SK-MEL-5 (cell line): Measurements from ENCODE around the gene ATP6V1G2. TPM values are rescaled to one million over a fixed set of nuclear protein-coding genes. Genes with fewer than 3 reads are reported as not detected.
A peak's percentile ranks its signal among the peaks of the same experiment; 100 is the strongest.
"Not testable (repeated sequence)": the region's sequence is repeated elsewhere in the genome, so short reads cannot be mapped to it uniquely, and the experiment has no call there.

Experiments
- DNase-seq: peaks from one replicate; pipeline ENCODE4 v3.0.0-alpha.2; 2016; ENCODE audit warnings: low read depth, low spot score
- in situ Hi-C: cut with HindIII; loops from 2 replicates; pipeline ENCODE4 v1.10.0; 2016; ENCODE audit warnings: low sequenced_read_pairs, high pct_unique_total_duplicates, low pct_unique_long_range_greater_than_20kb
- polyA plus RNA-seq, 2 experiments: library from polyadenylated mRNA; depleted of rRNA; stranded (reverse); fragments of >200 nt; gene quantifications; 2 replicates each; pipeline ENCODE4 v1.2.3, GENCODE V29; 2015
- total RNA-seq: library from RNA; depleted of rRNA; stranded (reverse); fragments of >200 nt; shearing (Covaris generic); gene quantifications from 2 replicates; pipeline ENCODE4 v1.2.3, GENCODE V29; 2014; rRNA removed

The ATP6V1G2 gene
- total RNA-seq = 0.32 and 0.45 TPM in 2 replicates
- 1.3 TPM in 1 of 2 replicates, not detected in the other for polyA plus RNA-seq (2015; cell fraction: cytosol; rRNA removed)
- polyA plus RNA-seq (2015; cell fraction: nucleus; rRNA removed) = 1.1 and 3.4 TPM in 2 replicates

DNA sequence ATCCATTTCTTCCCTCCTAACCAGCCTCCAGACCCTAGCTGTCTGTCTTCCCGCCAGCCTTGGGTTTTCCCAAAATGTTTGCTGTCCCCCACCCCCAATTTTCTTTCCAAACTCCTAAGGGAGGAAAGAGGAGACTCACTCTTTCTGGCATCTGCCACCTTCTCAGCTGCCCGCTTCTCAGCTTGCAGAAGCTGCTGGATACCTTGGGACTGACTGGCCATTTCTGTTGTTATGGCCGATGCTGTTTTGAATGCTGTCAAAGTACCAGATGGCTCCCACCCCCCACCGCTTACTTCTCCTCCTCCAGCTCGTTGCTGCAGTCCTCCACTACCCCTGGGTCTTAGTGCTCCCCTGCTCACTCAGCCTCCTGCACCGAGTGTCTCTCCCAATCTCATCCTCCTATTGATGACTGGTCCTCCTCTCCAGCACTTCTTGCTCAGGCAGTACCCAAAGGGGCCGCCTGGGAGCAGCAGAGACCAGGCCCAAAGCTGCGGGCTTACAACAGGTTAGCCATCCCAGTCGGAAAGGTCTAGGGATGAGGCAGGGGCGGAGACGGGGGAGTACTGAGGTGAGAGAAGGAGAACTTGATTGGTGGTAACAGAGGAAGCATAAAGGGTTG lies at the start of gene ATP6V1G2:
Gene ATP6V1G2 (minus strand): TSS at position 270 of the 619 bp plus-strand sequence. CDS start 49 bp downstream, at position 221.
- in situ Hi-C loops = no loop called here
- DNase-seq = peak; percentile 91

DNA sequence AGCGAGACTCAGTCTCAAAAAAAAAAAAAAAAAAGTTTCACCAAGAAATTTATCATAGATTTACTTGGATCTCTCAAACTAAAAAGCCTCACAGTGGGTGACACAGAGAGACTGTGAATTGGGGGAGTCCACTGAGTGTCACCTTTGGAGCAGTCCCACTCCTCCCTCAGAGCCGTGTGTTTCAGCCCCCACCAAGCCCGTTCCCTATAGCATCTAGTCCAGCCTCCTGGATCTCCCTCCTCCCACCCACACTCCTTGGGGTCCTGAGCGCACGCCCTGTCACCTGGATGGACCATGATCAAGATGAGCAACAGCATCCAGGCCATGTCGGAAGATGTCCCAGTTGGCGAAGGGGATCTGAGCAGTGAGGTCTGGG lies 46.0 kb upstream of the ATP6V1G2 start:
- in situ Hi-C loops = no loop called here
- no peak for DNase-seq

DNA sequence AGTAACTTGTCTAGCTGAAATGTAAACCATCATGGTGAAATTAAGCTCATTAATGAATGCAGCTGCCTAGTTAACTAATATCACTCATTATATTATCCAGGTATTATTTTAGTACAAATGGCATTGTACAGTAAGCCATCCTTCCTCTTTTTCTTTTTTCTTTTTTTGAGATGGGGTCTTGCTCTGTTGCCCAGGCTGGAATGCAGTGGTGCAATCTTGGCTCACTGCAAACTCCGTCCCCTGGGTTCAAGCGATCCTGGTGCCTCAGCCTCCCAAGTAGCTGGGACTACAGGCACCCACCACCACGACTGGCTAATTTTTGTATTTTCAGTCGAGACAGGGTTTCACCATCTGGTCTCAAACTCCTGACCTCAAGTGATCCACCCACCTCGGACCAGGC lies 44.3 kb upstream of the ATP6V1G2 start:
- DNase-seq, in situ Hi-C loops: not testable (repeated sequence)

DNA sequence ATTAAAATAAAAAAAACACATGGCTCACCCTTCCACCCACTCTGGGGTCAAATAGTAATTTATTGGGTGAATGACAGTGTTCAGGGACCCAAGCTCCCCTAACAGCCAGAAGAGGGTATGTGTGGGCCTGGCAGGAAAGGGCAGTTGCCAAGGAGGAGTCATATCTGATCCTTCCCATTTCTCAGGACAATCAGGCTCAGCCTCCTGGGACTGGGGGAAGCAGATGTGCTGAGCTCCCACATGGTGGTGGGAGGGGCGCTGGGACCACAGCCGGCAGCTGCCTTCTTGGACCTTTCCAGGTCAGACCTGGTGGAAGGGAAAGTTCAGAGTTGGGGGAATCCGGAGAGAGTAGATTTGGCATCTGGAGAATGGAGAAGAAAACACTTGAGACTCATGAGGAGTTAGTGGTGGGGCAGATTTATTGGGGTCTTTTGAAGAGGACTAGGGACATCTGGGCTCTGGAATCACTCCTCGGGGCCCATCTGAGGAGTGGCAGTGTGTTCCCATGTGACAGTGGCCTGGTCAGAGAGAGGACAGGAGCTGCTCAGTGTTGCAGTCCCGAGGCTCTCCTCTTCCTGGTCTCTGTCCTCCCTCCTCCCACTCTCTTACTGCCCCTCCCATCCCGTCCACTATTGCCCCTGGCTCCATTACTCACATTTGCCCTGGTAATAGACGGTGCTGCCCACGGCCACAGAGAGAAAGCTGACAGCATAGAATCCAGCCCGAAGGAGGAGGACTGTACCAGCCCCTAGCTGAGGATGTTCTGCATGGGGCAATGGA lies 42.7 kb upstream of the ATP6V1G2 start:
- DNase-seq = peak; percentile 15
- in situ Hi-C loops = no loop called here

DNA sequence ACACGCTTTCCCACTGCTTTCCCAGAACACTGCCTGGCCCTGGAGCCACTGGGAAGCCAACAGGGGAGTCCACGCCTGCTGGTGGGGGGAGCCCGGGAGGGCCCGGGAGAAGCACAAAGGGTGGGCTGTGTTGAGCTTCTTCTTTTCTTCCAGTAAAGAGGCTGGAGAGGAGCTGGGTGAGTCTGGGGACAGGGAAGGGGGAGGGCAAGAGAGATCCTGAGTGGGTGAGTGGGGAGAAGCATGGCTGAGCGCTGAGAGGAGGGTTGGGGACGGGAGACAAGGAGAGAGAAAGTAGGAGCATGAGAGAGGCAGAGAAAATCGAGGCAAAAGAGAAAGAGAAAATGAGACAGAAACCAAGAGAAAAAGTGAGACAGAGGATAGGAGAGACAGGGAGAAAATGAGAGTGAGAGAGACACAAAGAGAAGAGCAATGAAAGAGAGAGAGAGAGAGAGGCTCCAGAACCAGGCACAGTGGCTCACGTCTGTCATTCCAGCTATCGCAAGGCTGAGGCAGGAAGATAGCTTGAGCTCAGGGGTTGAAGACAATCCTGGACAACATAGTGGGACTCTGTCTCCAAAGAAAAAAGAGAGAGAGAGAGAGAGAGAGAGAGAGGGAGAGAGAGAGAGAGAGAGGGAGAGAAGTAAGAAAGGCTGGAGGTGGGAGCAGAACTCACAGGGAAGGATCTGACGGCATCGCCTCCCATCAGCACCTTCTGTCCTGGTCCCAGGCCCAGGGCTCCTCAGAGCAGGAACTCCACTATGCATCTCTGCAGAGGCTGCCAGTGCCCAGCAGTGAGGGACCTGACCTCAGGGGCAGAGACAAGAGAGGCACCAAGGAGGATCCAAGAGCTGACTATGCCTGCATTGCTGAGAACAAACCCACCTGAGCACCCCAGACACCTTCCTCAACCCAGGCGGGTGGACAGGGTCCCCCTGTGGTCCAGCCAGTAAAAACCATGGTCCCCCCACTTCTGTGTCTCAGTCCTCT lies 41.7 kb upstream of the ATP6V1G2 start:
- in situ Hi-C loops = no loop called here
- DNase-seq = no peak

DNA sequence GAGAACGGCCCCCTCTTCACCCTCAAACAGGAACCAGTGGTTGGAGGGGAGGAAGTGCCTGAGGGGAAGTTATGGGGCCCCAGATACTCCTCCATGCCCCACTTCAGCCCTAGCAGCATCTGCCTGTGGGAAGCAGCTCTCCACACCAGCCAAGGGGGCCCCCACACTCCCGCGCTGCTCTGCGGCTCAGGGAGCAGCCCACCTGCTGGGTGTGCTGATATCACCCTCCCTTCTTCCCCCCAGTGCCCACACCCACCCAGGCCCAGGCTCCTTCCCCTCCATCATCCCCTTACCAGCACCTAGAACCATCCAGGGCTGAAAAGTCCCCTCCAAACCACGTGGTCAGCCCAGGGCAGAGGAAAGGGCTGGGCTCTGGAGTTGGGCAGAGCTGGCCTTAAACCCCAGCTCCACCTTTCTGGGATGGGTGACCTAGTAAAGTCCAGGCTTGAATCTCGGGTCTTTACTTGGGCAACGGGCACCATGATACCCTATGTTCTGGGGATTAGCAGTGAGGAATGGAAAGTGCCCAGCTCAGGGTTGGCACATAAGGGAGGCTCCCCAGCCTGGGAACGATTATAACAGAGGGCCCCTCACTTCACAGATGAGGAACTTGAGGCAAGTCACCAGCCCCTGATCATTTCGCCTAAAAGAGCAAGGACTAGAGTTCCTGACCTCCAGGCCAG lies 40.3 kb upstream of the ATP6V1G2 start:
- no peak for DNase-seq
- in situ Hi-C loops = no loop called here

DNA sequence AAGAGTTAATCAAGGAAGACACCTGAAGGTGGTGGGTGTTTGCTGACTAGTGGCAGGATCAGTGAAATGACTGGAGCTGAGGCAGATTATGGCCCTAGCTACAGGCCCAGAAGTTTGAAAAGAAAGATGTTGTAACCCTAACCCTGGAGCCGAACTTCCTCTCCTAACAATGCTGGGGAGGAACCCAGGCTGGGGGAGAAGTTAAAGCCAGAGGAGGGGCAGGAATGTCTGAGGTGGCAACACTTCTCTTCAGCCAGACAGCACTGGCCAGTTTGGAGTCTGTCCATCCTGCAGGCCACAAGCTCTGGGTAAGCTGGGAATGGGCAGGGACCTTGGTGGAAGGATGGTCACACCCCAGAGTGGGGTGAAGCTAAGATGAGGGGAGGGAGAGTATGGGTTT lies 39.6 kb upstream of the ATP6V1G2 start, which contains the start of gene LST1:
Gene LST1 (plus strand): TSS at position 270 of the 400 bp plus-strand sequence. CDS start 1,023 bp downstream, outside the sequence.
- in situ Hi-C loops = no loop called here
- no peak for DNase-seq

DNA sequence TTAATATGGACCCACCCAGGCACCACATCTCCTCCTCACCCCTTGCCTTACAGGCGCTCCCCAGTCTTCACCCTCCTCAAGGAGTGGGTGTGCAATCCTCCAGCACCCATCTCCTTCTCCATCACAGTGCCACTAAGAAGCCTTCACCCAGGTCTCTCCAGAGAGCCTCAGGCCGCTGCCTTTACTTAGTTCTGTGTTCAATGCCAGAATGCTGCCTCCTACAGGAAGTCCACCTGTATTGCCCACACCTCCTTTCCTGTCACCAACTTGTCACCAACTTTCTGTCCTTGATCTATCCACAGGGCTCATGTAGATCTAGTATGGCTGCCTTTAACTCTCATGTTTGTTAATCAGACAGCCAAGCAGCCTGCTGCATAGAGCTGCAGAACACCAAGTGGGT lies 39.1 kb upstream of the ATP6V1G2 start:
- in situ Hi-C loops = no loop called here

DNA sequence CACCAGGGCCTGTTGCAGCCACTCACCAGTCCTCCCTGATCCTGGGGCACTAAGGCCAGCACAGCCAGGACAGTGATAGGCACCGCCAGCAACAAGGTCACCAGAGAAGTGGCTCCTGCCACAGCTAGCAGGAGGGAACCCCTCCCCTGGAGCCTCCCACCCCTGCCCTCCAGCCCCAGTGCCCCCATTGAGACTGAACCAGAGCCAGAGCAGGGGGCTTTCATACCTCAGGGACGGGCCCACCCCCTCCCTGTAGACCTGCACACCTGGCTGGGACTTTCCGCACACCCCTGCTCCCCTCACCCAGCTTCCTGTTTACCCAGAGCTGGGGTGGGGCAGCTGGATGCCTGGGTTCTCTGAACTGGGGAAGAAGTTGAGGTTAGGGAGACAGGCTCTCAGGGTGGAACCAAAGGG lies 35.8 kb upstream of the ATP6V1G2 start, which contains the start of gene LTB:
Gene LTB (minus strand): TSS at position 195 of the 414 bp plus-strand sequence. CDS start 7 bp downstream, at position 188.
- DNase-seq = no peak
- in situ Hi-C loops = no loop called here

More for the DNA sequence above, 39.1 kb upstream of the ATP6V1G2 start:
- peak; percentile 45 for DNase-seq

DNA sequence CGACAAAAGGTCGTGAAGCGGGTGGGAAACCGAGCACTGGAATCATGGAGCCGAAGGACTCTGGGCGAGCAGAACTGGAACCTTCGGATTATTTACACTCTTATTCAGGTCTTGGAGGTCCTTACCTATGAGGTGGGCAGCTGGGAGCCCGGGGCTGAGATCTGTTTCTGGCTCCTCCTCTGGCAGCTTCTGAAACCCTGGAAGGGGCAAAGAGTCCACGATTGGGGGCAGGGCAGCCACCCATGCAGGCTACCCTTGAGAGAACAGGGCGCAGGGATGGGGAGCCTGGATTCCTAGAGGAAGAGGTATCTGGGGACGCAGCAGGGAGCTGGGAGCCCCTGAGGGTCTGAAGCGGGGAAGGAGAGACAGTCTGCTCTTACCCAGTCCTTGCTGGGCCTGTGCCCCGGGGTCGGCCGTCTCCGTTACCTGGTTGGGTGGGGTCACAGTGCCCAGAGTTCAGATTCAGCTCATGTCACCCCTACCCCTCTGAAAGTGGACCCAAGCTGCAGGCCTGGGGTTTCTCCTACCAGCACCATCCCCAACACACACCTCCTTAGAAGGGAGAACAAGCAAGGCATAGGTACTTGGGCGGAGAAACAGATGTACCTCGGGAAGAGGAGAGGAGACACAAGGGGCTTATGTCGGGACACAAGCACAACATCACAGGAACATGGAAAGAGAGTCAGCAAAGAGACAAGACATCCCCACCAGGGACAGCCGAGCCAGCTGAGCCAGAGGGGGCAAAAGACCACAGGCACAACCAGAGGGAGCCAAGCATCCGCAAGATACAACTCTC lies 35.2 kb upstream of the ATP6V1G2 start:
- in situ Hi-C loops = no loop called here
- no peak for DNase-seq

DNA sequence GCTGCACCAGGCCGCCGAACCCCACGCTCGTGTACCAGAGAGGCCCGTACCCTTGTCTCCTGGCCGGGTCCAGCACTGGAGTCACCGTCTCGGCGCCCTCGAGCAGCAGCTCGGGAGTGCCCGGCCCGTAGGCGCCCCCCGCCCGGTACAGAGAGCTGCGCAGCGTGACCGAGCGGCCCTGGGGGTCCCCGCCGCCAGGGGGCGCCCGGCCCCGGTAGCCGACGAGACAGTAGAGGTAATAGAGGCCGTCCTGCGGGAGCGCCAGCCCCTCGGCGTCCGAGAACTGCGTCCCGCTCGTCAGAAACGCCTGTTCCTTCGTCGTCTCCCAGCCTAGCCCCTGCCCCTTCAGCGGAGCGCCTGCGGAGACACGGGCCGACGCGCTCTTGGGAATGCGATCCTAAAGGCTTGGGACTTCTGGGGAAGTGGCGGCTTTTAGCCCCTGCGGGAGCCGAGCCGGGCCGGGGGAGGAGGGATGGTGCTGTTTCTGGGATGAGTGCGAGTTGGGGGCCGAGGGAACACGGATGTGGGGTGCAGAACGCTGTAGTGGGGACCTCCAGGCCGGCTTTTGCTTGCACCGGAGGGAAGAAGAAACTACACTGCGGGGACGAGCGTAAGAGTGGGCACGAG lies 34.5 kb upstream of the ATP6V1G2 start:
- in situ Hi-C loops = no loop called here
- DNase-seq = peak; percentile 75

DNA sequence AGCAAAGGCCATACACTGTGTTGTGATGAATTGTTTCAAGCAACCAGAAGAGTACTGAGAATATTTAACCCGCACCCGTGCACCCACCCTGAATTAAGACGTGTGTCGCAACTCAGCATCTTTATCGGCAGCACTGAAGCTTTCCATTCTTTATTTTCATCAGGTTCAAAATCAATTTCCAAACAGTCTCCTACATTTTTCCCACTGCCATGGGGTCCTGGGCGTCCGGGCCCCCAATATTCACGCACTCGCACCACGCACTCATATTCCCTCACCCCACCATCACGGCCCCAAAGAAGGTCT lies 34.0 kb upstream of the ATP6V1G2 start:
- in situ Hi-C loops = no loop called here
- no peak for DNase-seq

DNA sequence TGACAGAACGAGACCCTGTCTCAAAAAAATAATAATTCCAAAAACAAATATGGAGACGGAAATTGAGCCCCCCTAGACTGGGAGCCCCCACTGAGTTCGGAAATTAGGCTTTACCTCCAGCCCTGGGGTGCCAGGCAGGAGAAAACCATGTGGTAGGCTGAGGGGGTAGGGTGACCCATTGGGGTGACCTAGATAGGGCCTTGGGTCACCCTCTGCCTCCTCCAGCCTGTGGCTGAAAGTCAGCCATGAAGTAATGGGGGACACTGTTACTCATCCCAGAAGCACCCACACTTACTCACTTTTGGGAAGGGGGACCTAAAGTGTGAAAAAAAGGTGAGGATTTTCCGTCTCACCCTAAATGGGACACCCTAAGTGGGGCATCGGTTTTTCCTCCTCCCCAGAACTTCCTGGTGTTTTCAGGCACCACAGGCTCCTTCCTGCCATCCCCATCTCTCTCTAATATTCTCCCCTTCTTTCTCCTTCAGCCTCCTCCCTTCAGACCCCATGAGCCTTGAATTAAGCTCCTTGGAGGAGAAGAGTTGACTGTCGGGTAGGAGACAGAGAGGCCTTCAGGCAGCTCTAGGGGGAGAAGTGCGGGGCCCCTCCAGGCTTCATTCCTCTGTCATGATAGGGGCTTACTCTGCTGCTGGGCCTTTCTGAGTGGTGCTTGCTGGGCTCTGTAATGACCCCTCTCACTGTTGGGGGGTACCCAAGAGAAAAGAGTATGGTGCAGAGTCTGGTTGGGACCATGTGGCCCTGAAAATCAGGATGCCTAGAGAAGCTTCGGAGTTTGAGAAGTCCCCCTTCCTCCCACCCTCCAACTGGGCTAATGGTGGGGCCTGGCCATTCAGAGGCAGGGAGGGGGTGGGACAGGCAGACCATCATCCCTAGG lies 33.4 kb upstream of the ATP6V1G2 start:
- in situ Hi-C loops = no loop called here

DNA sequence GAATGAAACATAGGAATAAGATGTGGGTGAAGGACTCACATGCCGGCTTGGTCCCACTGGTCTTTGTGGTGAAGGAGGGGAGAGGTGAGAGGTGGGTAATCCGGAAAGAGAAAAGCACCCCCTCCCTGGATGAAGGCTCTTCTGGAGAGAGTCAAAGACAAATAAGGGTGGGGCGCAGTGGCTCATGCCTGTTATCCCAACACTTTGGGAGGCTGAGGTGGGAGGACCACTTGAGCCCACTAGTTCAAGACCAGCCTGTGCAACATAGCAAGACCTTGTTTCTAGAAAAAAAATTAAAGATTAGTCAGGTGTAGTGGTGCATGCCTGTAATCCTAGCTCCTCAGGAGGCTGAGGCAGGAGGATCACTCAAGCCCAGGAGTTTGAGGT lies 32.7 kb upstream of the ATP6V1G2 start:
- in situ Hi-C loops = no loop called here
- no peak for DNase-seq

More for the DNA sequence above, 33.4 kb upstream of the ATP6V1G2 start:
- DNase-seq = no peak
